ENCODE data around the gene NTN3. TPM values are rescaled to one million over a fixed set of nuclear protein-coding genes. Genes with fewer than 3 reads are reported as not detected.
A peak's percentile ranks its signal among the peaks of the same experiment; 100 is the strongest.

The NTN3 gene
- total RNA-seq, 2 donors from 2014 or later = 1.4 TPM; not detected in 1

- Histone ChIP-seq H3K27ac (peak overlapping the region; percentile 57 to 81), H3K27me3 (replicated peaks; ENCODE audit: insufficient read depth) (no peaks in the 10 kb centered on the region), H3K36me3 (no peaks in the 10 kb centered on the region), H3K9me3 (no peaks in the 10 kb centered on the region), H3K4me1 (replicated peaks) (peaks cover 38% of the 10 kb centered on the region), H3K4me3 (no peak overlapping the region)
- no peak for DNase-seq (ENCODE audit: low spot score)
- TF ChIP-seq CTCF (IDR thresholded peaks at IDR 0.05) (no peak), POLR2A (IDR thresholded peaks at IDR 0.05) (no peak), POLR2AphosphoS5 (IDR thresholded peaks at IDR 0.05) (no peak)
- intact Hi-C loops (cut with DNase I) = no loop called here
- WGBS = 78% methylated on average over 39 of the region's 39 CpGs
These were observed 48.0 kb downstream of the NTN3 start for GRCh38 chr16:2518823-2519710.

GRCh38 chr16:2519711-2520080 is 48.6 kb downstream of the NTN3 start:
- H3K4me3 ChIP-seq = peak overlapping the region in 1 of 2 donors; percentile 77
- DNase-seq (ENCODE audit: low spot score) = no peak
- H3K27me3 ChIP-seq (replicated peaks; ENCODE audit: insufficient read depth) = no peaks in the 10 kb centered on the region
- 40% methylated on average over 22 of the region's 22 CpGs for WGBS
- intact Hi-C loops (cut with DNase I) = no loop called here
- no peak for TF ChIP-seq POLR2A (IDR thresholded peaks at IDR 0.05)
- no peak for TF ChIP-seq CTCF (IDR thresholded peaks at IDR 0.05)
- TF ChIP-seq POLR2AphosphoS5 (IDR thresholded peaks at IDR 0.05) = no peak
- H3K4me1 ChIP-seq (replicated peaks) = peaks cover 38% of the 10 kb centered on the region
- H3K9me3 ChIP-seq = no peaks in the 10 kb centered on the region
- no peaks in the 10 kb centered on the region for H3K36me3 ChIP-seq
- peak overlapping the region; percentile 57 to 81 for H3K27ac ChIP-seq

GRCh38 chr16:2520097-2520783 is 49.1 kb downstream of the NTN3 start, which contains the start of gene AMDHD2:
TSS of gene AMDHD2 (plus strand) at chr16:2520371. CDS start at chr16:2520459, 88 bp downstream.
- Histone ChIP-seq H3K4me1 (replicated peaks) (peaks cover 36% of the 10 kb centered on the region), H3K36me3 (no peaks in the 10 kb centered on the region), H3K27me3 (replicated peaks; ENCODE audit: insufficient read depth) (no peaks in the 10 kb centered on the region), H3K4me3 (peak within 1 kb of the TSS; percentile 55 to 77), H3K9me3 (no peaks in the 10 kb centered on the region), H3K27ac (peak within 1 kb of the TSS; percentile 57 to 81)
- WGBS = under 1% methylated on average over 49 of the region's 83 CpGs
- TF ChIP-seq CTCF (IDR thresholded peaks at IDR 0.05) = no peak
- TF ChIP-seq POLR2A (IDR thresholded peaks at IDR 0.05) = no peak
- peak; percentile 72 for TF ChIP-seq POLR2AphosphoS5 (IDR thresholded peaks at IDR 0.05)
- intact Hi-C loops (cut with DNase I) = no loop called here
- DNase-seq (ENCODE audit: low spot score) = peak; percentile 89

- peak overlapping the region; percentile 55 to 77 for H3K4me3 ChIP-seq
- H3K36me3 ChIP-seq = no peaks in the 10 kb centered on the region
- DNase-seq (ENCODE audit: low spot score) = no peak
- WGBS = 26% methylated on average over 35 of the region's 41 CpGs
- no peaks in the 10 kb centered on the region for H3K9me3 ChIP-seq
- intact Hi-C loops (cut with DNase I) = no loop called here
- TF ChIP-seq CTCF (IDR thresholded peaks at IDR 0.05) (no peak), POLR2AphosphoS5 (IDR thresholded peaks at IDR 0.05) (no peak), POLR2A (IDR thresholded peaks at IDR 0.05) (no peak)
- H3K27me3 ChIP-seq (replicated peaks; ENCODE audit: insufficient read depth) = no peaks in the 10 kb centered on the region
- peak overlapping the region; percentile 34 to 81 for H3K27ac ChIP-seq
- peaks cover 29% of the 10 kb centered on the region for H3K4me1 ChIP-seq (replicated peaks)
These were observed 49.9 kb downstream of the NTN3 start for GRCh38 chr16:2520784-2521531.

Small RNAs within 50 kb of the gene (microRNA-seq; reads per million reads assigned to microRNA genes)
- gene MIR6767 (not detected), gene MIR6768 (not detected)

Small RNAs within 50 kb of the gene (small RNA-seq; reads per million reads assigned to genes)
- gene AC093525.1 = 0 reads per million in 2 donors
- 0 reads per million in 2 donors for gene MIR6768

Other genes starting within 250 kb of the NTN3 start
- 10 to 100 TPM; 38.7 to 69.1 TPM for gene E4F1, start 247.7 kb upstream of the NTN3 start, total RNA-seq
- 1 to 10 TPM in 1 of 2 donors, under 1 TPM in 1; 0.77 to 4.6 TPM for gene DNASE1L2, start 234.9 kb upstream of the NTN3 start, total RNA-seq
- gene ECI1, start 219.7 kb upstream of the NTN3 start, total RNA-seq = 10 to 100 TPM; 48.5 to 87.0 TPM
- gene RNPS1, start 203.2 kb upstream of the NTN3 start, total RNA-seq = 100 to 1,000 TPM; 163 to 241 TPM
- gene ABCA3, start 130.6 kb upstream of the NTN3 start, total RNA-seq = 10 to 100 TPM in 1 of 2 donors, 1 to 10 TPM in 1; 8.2 to 24.7 TPM
- 1 to 10 TPM; 7.3 to 8.0 TPM for gene CCNF, start 41.9 kb upstream of the NTN3 start, total RNA-seq
- 10 to 100 TPM in 1 of 2 donors, 1 to 10 TPM in 1; 3.0 to 12.1 TPM for gene TEDC2, start 11.2 kb upstream of the NTN3 start, total RNA-seq
- gene TBC1D24, start 3.8 kb downstream of the NTN3 start, total RNA-seq = 10 to 100 TPM; 22.4 to 26.2 TPM
- gene ATP6V0C, start 42.7 kb downstream of the NTN3 start, total RNA-seq = 100 to 1,000 TPM; 114 to 164 TPM
- gene AMDHD2, start 49.1 kb downstream of the NTN3 start, total RNA-seq = 10 to 100 TPM; 41.4 to 78.1 TPM
- gene CEMP1, start 60.1 kb downstream of the NTN3 start, total RNA-seq = 1 to 10 TPM; 1.3 to 8.1 TPM
- 10 to 100 TPM; 33.1 to 73.2 TPM for gene PDPK1, start 66.7 kb downstream of the NTN3 start, total RNA-seq
- 10 to 100 TPM; 24.1 to 55.0 TPM for gene KCTD5, start 211.2 kb downstream of the NTN3 start, total RNA-seq
- 1 to 10 TPM; 1.9 to 6.9 TPM for gene PRSS27, start 248.9 kb downstream of the NTN3 start, total RNA-seq